C4-2B (cell line): ENCODE measurements around the gene RNPEPL1.

ENCODE experiments used
- CTCF ChIP-seq: fragments of 450-650 bp; conservative IDR thresholded peaks from 2 replicates; pipeline ENCODE4 v1.5.1; 2017; ENCODE audit warnings: mild to moderate bottlenecking
- ZFX ChIP-seq: fragments of 450-650 bp; IDR thresholded peaks from 2 replicates; pipeline ENCODE4 v1.6.1; 2017

- TF ChIP-seq CTCF (no peak), ZFX (no peak)
These were observed 14.3 kb upstream of the RNPEPL1 start for GRCh38 chr2:240553956-240554480.
